HG02852 (cell line): ENCODE measurements around the gene FRMD3.

Experiments
- ATAC-seq: cut with Tn5 transposase; IDR thresholded peaks from one replicate; pipeline ENCODE4 v1.9.1; 2021; ENCODE audit warnings: mild to moderate bottlenecking, moderate library complexity; ENCODE audit not compliant: unreplicated experiment

The FRMD3 gene

DNA sequence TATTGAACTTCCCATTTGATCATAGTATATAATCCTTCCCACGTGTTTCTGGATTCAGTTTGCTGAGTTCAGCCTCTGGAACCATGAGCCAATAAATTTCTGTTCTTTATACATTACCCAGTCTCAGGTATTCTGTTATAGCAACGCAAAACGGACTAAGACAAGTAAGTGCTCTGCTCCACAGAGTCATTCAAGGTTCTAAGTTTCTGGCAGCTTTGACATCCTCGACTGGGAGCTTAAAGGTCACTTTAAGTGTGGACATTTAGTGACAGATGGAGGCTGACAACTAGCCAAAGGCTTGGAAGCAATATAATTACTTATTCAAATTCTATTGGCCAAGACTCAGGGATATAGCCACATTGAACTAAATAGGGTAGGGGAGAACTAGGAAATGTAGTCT, 297.5 kb downstream of the FRMD3 start:
- ATAC-seq: no peak

DNA sequence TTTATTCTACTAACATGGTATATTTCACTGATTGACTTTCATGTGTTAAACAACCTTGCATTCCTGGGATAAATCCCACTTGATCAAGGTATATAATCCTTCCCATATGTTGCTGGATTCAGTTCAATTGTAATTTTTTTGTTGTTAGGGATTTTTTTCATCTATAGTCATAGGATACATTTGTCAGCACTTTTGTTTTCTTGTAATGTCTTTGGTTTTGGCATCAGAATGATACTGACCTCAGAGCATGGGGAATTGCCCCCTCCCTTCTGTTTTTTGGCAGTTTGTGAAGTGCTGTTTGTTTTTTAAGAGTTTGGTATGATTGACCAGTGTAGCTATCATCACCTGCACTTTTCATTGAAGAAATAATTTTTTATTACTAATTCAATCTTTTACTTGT, 298.5 kb downstream of the FRMD3 start:
- no peak for ATAC-seq

DNA sequence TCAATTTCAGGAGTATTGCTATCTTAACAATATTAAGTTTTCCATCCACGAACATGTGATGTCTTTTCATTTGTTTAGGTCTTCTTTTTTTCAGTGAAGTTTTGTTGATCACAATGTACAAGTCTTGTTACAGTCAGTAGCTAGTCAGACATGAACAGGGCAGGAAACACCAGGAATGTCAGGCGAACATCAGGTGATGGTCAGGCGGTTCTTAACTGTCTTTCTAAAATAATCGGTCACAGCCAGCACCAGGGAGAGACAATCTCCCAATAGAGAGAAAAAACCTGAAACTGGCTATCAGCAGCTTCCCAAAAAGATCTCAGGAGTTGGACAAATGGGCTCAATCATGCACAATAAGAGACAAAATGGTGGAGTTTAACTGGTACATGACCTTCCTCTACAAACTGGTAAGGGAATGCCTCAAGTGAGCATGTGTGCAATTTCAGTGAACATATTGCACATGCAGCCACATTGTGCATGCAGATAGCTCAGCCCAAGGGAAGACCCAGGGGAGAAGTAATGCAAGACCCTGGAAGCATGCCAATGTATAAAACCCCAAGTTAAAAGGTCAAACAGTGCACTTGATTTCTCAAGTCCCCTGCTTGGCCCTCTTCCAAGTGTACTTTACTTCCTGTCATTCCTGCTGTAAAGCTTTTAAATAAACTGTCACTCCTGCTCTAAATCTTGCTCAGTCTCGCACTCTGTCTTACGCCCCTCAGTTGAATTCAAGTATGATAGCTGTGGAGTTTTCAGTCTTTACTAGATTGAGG, 299.1 kb downstream of the FRMD3 start:
- no peak for ATAC-seq

DNA sequence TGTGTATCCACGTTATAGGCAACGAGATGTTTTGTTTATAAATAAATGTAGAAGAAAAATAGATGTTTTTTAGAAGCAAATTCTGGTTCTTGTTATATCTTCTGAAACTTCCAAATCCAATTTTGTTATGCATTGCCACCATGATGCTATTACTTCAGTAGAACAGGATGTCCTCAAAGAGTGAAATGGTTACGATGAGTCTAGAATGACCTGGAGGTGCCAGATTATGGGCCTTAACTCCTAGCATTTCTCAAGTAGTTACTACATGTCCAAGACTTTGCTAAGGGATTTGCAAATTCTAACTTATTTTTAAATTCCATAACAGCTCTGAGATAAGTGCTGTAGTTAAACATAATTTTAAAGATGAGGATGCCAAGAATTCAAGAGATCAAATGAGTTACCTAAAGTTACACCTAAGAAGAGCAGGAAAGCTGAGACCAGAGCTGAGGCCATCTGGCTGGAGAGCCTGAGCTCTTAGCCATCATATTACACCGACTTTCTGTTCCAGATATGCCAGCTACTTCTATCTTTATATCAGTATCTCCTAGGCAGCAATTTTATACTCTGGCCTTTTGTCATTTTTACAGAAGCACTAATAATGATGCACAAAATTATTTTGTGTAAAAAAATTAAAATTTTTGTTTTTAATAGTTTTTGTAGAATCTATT, 302.0 kb downstream of the FRMD3 start:
- no peak for ATAC-seq

DNA sequence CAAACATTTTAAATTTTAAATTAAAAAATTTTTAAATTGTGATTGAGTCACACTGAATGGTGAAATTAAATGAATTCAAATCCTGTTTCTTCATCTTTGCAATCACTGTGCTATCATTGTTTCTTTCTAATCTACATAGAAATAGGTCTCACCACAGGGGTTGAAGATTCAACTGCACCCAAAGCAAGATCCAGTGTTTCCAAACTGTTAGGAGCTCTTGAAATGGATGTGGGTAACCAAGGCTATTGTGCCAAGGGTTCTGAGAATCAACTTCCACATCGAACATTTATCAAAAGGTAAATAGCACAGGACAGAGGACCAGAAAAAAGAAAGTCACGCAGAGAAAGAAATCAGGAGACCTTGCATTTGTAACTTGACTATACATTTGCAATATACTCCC, 302.7 kb downstream of the FRMD3 start:
- ATAC-seq: no peak

DNA sequence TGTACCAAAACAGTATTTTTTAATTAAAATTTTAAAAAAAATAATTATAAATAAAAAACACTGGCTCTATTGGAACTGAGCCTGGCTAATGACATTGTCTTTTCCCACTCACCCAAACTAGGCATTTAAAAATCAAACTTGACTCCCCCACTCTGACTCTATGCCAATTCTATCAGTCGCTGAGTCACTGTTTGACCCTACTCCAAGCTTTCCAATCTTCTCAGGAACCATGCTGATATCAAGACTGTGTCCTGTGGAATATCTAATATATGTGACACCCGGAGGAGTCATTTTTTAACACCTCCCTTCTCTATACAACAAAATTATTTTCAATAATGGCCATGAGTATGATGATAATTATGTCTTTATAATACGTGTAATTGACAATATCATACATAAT, 303.7 kb downstream of the FRMD3 start:
- no peak for ATAC-seq

DNA sequence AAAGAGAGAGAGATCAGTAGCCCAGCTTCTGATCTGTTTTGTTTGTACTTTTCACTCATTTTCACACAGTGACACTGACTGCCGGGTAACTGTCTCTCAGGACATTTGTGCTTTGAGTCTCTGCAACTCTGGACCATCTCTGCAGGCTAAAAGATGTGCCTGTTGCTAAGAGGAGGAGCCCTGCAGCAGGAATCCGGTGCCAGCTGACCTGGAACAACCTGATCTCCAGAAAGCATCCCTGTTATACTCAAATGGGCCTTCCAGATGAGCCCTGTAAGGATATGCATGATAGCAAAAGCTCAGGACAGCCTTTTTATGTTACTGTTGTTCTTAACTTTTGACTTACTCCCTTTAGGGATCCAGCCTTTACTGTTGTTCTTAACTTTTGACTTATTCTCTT, 304.6 kb downstream of the FRMD3 start:
- no peak for ATAC-seq

DNA sequence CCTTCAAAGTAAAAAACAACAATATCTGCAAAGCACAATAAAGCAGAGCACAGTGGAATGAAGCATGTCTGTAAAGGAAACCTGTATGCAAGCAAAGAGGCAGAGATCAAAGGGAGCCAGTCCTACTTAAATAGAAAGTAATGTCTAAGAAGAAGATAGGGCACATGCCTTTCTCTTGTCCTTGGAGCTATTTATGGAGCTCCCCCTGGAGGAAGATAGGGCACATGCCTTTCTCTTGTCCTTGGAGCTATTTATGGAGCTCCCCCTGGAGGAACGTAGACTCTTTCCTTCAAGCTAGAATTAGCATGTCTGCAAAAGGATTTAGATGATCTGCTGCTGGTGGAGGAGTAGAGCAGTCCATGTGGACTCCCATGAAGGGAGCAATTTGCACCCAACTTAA, 307.2 kb downstream of the FRMD3 start:
- no peak for ATAC-seq

DNA sequence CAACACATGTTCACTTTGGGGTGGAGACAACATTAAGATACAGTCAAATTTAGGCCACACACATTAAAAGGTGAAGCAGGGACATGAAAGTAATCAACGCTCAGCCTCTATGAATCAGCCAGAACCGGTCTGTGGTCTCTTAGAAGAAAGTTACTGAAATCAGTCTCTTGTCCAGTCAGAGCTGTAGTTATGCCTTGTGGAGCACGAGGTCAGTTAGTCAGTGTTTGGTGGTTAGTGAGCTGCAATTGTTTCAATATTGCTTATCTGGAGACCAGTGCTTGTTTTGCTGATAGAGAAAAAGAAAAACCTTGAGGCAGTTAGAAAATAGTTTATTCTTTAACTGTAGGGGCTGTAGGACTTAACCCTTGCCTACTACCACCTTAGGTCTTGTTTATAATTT, 317.5 kb downstream of the FRMD3 start:
- peak; percentile 92 for ATAC-seq

DNA sequence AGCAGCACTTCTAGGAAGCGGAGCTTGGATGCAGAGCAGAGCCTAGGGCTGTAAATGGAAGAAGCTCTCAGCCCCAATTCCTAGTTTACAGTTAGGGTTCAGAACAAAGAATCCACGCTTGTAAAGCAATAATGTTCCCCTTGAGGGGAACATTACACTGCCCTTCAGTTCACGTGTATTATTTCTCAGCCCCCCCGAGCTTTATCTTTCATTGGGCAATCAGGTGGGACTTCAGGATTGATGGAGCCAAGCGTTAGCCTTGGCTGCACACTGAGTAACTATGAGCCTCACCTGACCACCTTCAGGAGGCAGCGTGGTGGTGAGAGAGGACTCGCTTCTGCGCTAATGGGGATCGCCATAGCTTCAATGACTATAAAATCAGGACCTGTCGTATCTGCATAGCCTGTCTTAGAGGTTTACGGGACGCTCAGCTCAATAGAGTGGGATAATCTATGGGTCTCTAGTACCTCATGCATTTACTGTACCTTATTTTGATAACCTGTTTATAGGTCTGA, 318.2 kb downstream of the FRMD3 start:
- no peak for ATAC-seq

DNA sequence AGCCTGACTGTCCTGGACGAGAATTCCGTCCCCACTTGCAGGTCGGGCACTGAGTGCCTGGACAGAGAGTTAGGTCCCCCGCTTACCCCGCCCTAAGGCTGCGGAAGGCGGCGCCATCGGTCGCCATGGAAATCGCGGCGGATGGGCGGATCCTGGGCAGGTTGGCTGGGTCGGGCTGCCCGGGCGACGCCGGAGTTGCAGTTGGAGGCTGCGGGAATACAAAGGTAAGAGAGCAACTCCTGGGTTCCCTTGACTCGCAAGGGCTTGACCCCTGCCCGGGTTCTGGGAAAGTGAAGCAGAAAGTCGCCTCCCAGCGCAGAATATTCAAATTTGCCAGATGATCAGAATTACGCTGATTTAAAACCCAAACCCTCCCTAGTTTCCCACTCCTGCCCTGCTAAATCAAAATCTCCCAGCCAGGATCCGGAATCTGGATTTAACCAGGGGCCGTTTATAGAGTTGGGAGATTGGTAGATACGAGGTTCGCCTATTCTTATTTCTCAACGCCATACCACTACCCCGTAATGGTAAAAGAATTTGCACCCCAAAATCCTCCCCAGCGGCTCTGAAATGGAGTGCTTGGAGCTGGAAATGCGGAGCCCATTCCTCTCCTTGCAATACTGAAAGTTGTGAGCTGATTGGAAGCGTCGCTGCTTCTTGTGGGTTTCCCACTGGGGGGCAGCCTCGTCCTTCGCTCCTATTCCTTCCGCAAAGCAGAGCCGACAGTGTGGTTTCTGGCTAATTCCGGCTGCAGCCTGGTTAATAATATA, 318.9 kb downstream of the FRMD3 start:
- ATAC-seq: no peak

DNA sequence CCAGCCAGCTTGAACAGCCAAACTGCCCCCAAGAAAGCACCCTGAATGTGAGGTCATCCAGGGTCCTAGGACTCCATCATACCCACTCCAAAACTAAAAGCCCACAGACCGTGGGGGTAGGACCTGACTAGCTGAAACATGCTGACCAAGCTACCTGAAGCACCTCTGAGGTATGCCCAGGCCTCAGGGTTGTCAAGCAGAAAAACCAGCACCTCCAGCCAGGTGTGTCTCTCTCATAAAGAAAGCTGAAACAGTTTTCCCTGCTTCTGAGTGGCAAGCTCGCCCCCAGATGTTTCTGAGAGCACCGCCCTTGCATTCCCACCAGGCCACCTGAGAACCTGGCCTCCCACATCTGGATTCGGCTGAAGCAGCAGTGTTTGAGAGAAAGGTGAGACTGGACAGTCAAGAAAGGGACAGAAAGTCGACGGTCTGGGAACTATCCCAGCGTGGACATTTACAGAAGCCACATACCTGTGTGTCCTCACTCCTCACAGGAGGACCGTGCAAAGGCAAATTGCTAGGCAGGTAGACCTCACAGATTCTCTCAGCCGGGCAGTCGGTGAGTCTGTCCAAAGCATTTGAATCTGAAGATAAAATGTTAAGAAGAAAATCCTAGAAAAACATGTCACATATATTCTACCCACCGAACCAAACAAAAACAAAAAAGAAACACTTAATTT, 319.6 kb downstream of the FRMD3 start:
- no peak for ATAC-seq

DNA sequence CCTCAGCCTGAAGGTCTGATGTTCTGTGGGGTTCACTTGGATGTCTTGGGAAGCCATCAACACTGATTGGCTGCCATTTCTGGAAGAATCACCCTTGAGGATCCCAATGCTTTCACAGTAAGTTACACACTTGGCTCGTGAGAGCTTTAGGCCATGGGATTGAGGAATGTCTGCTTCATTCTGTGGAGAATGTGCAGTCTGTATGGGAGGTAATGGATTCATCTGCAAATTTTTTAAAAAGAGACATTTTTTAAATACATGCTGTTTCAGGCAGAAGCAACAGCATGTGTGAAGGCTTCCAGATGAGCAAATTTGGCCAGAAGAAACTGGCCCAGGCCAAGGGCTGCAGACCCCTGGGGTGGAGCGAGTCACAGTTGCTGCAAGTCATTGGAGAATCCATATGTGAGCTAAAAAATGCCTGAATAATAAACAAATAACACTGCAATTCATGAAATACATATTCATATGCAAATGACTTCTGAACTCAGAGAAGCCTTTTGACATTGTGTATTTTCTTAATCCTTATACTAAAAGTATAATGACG, 328.9 kb downstream of the FRMD3 start:
- no peak for ATAC-seq

DNA sequence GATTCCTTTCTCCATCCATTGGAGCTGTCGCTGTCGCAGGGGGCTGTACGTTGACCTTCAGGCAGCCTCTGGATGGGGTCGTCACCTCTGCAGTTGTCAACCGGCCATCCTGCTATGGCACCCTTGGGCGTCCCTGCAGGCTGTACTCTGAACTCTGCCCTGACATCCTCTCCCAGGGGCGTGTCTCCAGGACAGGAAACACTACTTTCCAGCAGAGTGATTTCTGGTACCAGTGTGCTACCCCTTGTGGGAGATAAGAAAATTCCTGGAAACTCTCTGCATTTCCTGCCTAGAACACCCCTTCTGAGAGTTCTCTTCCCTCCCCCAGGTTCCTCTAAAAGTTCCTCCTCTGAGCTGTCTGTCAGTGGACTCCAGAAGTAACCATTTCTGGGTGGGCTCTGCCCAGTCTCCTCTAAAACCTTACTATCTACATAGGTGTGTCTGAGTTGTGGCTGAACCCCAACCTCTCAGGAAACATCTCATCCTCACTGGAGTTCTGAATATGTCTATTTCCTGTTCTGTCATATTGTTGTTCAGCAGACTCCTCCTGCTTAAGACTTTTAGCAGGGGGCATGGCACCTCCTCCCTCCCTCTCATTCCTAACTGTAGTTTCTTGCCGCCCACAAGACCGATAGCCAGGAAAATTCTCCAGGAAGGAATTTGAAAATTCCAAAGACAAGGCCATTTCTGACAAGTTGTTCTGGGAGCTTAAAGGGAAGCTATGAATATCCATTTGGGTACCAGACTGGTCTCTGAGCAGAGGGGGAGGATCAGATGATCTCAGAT, 329.9 kb downstream of the FRMD3 start:
- ATAC-seq: no peak

DNA sequence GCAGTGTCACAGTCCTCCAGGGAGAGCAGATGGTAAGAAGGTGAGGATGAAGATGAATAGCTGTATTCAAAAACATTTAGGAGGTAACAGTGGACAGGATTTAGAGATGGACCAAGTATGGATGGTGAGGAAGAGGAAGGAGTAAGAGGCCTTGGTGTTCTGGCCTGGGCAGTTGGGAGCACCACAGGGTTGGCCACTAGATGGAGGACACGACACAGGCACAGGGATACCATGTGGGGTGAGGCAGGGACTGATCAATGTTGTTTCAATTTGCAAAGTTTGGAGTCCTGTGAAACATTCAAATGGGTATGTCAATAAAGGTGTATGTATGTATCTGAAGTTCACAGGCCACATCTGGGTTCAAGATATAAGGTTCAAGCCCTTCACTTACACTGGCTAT, 334.2 kb downstream of the FRMD3 start:
- ATAC-seq: no peak

DNA sequence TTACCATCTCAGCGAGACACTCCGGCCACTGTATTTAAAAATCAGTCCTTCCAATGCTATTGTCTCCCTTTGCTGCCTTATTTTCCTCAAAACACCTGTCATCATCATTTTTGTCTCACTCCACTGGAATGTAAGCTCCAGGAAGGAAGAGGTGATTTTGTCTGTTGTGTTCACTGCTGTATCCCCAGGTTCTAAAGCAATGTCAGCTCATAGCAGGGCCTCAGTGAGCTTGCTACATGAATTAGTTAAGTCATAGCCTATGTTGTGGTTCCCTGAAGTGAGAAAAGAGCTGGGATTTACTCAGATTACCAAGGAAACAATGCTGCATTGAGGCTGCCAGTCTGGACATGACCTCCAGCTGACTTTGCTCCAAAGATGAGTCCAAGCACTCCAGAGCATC, 337.7 kb downstream of the FRMD3 start:
- no peak for ATAC-seq

DNA sequence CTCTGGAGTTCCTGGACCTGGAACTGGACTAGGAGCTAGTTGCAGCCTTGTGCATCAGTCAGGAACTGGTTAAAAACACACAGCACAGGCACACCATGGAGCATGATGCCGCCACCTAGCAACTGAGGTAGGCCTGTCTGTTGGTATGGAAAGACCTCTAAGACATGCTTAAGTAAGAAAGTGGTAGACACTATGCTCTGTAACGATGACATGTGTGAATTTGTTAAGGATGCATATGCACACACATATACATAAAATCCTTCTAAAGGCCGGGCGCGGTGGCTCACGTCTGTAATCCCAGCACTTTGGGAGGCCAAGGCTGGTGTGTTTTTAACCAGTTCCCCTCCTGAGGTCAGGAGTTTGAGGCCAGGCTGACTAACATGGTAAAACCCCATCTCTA, 338.4 kb downstream of the FRMD3 start:
- no peak for ATAC-seq

DNA sequence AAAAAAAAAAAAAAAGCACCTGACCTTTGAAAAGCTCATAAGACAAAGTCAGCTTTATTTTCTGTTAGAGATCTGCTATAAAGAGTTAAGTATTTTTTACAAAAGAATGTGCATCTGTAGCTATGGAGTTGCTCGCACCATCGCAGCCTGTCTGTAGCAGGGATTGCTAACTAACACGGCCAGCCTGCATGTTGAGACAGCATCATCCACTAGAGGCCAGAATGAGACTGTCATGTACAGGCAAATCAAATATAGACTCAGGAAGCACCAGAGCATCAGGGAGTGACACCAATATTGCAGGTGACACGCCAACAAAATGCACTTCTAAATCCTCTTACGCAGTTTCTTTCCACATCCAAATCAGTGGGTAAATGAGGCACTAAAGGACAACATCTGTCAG, 339.0 kb downstream of the FRMD3 start:
- ATAC-seq: no peak

DNA sequence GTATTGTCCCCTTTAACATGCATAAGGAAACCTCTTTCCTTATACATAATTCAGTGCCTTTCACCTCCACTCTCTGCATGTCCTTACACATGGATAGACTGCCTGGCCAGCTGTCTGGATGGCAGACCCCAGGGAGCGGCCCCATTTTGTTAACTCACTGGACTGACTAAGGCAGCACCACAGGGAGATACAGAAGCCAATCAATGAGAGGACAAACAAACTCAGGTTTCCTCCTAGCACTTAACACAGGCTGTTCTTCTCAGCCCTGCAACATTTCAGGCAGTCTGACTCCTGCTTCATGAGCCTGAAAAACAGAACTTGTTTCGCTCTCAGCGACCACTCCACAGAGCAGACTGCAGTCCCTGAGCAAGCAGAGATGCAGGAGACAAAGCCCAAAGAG, 339.8 kb downstream of the FRMD3 start:
- ATAC-seq: no peak

DNA sequence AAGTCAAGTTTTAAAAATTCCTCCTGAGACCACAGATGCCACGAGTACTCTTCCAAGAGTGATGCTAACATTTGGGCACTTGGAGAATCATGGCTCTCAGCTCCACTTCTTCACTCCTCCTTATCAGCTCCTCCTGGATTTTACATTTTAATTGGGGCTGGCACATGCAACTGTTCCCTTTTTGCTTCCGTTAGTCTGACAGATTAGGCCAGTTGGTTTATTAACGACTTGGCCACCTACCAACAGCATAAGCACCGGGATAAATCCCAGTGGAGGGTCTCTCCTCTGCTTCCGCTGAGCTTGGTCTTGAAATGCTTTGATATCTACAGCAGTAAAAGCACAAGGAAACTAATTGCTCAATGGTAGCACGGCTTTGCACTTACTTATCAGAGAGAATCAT, 340.6 kb downstream of the FRMD3 start:
- no peak for ATAC-seq
